GM21390 (cell line): ENCODE measurements around the gene DDR1.
A peak's percentile ranks its signal among the peaks of the same experiment; 100 is the strongest.

ENCODE experiments used
- ATAC-seq: cut with Tn5 transposase; IDR thresholded peaks from one replicate; pipeline ENCODE4 v1.9.1; 2021; ENCODE audit not compliant: unreplicated experiment

The DDR1 gene

DNA sequence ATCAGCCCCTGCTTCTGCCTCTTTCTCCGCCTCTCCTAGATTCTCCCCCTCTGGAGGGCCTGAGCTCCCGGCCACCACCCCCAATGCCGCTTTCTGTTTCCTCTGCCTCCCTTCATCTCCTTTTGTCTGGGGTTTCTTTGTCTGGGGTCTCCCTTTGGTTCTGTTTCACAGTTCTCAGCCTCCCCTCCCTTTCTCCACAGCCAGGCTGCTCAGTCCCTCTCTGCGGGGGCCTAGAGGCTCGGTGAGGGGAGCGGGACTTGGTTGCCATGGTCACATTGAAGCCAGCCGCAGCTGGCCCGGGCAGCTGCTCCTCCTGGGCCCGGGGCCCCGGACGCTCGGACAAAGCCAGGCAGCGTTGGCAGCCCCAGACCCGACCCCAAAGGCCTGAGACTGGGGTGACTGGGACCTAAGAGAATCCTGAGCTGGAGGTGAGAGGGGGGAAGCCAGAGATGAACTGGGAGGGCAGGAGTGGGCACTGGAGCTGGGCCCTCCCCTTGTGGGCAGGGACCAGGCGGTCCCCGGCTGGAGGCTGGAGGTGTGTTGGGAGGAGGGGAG, 3.5 kb upstream of the DDR1 start:
- ATAC-seq, result no peak

DNA sequence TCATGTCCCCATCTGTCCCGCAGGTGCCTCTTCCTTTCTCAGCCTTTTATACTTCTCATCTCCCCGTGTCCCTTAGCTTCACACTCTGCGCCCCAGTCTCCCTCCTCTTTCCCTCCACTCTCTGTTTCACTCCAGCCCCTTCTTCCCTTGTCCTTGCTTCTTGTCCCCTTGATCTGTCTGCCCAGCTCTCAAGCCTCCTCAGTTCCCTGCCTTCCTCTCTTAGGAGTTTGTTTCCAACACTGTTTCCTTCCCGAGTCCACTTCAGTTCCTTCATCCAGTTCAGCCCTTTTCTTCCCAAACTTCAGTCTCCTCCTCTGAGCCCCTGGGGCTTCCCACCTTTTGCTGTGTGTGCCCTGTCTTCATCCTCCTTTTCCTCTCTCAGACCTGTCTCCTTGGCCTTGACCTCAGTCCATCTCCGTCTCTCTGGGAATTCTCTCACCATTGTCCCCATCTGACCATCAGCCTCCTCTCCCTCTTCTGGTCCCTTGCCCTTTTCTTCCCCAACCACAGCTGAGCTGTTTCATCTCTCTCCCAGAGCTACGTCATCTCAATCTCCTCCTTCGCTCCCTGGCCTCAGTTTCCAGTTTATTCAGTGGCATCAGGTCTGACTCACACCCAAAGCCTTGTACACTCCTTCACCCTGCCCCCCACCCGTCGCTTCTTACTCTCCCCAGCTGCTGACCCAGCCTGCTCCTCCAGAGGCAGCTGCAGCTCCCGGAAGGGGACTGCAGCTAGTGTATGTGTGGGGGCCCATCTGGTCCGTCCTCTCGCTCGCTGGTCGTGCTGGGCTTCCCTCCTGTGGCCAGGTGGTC, 2.7 kb upstream of the DDR1 start:
- no peak for ATAC-seq

DNA sequence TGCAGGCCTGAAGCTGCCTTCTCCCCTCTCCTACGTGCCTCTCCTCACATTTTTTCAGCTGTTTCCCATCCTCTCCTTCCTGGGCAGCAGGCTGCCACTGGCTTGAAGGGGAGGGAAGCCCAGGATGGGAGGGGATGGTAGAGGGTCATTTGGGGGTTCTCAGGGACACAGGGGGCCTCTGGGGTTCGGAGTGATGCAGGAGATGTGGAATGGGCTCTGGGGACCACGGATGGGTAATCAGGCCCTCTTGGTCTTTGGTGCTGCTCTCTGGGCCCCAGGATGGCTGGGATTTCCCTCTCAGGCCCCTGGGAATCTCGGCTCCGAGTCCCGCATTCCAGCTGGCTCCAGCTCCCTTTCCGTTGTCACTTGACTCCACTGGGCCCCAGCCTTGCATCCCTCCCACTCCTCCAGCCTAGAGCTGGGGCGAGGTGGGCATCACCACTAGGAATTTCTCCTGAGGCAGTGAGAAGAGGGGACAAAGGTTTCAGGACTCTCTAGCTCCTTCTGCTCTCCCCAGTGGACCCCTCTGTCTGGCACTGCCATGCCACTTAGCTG, 2.0 kb upstream of the DDR1 start:
- ATAC-seq, result no peak

DNA sequence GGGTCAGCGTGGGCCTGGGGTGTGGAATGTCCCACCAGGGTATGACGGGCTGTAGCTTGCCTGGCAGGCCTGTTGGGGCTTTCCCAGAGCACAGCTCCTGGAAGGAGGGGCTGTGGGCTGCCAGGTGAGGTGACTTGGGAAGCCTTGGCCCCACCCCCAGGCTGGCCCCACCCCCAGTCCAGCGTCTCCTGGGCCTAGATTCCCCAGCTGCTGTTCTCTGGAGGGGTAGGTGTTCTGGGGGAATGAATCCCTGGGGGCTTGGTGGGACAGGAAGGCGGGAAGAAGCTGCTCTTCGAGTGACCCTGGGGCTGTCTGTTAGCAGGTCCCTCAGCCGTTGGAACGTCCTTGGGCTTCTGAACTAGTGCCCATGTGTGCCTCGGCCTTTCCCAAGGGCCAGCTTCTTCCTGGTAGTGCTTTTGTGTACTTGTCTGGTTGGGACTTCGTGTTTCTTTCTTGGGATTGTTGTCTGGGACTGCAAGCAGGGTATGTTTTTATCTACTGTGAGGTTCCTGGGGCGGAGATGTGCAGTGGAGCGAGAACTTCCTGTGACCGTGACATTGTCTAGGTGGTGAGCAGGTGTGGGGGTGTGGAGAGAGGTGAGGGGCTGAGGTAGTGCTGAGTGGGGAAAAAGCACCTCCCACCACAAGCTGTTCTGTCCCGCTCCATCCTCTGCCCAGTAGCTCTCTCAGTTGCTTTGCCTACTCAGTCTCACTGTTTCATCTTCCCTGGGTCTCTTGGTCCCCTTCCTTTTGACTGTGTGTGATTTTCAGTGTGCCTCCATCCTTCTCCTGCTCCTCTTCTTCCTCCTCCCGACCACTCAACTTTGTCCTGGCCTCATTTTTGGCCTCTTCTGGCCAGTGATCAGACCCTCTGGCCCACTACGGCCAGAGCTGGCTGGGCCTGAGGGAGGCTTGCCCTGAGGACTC, 1.3 kb upstream of the DDR1 start:
- no peak for ATAC-seq

DNA sequence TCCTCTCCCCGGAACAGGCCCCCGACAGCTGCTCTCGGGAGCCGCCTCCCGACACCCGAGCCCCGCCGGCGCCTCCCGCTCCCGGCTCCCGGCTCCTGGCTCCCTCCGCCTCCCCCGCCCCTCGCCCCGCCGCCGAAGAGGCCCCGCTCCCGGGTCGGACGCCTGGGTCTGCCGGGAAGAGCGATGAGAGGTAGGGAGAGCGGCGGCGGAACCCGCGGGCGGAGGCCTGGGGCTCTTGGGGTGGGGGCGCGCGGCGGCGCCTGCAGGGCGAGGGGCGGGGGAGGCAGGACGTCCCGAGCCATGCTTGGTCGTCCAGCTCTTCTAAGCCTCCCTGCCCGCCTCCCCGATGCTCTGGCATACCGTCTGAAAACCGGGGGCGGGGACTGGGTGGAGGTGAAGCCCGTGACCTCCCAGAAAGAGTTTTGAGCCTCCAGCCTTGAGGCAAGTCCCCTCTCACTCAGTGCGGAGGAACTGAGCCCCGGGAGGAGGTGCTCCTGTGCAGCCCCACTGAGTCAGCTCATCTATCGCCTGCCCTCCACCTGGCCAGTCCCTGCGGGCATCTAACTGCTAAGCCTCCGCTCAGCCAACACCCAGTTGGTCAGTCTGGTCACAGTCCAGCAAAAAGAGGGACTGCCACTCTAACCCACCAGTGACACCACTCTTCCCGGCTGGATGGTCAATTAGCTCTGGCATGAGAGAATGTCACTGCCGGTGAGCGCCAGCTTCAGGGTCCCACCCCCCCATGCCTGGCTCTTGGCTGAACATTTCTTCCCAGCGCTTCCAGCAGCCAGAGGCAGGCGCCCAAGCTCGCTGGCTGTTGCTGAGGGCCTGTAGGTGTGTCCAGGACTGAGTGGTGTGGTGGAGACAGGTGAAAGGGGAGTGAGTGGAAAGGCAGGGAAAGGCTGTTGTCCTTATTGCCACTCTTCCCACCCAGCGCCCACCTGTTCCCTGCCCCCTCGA, 482 bp downstream of the DDR1 start:
- ATAC-seq, result peak; percentile 32

DNA sequence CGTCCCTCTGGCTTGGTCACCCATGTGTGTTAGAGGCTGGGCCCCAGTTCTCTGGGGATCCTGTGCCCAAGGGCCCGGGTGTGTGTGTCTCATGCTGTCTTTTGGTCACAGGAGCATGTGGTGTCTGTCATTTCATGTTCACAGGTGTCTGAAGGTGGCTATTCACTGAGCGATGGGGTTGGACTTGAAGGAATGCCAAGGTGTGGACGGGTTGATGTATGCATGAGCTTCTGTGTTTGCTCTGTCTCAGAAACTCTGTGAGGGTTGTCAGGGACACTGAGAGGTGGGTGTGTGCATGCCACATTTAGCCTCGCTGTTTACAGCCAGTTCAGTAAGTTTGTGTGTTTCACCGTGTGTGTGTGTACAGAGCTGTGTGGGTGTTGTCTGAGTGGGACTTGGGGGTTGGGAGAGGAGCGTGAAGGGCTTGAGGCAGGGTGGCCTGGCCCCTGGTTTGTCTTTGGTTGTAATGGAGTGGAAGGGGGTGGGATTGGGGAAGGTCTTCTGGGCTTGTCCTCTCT, 1.2 kb downstream of the DDR1 start:
- ATAC-seq, result no peak

DNA sequence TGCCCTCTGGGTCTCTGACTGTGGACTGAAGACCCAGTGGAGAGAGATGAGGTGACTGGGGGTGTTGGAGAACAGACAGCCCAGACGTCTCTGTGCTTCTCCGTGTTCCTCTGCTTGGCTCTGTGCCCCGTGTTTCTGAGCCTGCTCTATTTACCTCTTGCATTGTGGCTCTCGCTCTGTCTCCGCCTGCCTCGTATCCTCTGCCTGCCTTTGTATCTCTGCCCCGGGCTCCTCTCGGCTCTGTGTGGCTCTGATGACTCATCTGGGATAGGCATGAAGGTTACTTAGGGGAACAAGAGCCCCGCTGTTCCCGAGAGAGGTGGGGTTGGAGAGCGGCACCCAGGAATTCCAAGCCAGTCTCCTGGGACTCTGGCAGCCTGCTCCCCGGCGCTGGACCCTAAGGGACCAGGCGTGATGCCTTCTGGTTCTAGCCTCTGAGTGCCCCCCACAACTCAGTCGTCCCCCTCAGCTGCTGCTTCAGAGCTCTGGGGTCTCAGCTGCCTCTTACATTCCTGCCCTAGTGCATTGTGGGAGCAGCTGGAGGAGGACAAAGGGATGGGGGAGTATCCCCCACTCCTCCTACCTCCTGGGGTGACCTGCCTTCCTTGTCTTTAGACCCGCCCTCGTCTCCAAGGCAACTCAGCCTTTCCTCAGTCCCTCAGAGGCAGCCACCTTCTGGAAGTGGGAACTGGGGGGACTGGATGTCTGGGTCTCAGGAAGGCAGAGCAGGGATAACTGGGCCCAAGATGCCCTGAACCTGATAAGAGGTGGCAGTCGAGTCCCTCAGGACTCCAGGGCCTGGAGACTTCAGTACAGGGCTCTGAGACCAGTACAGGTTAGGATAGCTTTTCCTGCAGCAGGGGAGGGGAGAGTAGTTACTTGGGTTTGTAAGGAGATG, 1.9 kb downstream of the DDR1 start:
- ATAC-seq, result no peak

DNA sequence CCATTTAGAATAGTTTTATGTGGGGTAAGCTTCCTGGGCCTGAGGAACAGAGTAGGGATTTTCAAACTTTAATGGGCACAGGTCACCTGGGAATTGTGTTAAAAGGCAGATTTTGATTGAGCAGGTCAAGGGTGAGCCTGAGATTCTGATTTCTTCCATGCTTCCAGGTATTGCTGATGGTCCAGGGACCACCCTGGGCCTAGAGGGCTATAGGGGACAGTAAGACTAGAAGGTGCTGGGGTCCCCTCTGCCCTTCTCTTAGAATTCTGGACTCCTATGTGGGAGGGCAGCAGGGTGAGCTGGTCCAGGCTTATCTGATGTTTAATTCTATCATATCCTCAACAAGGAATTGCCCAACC, 2.6 kb downstream of the DDR1 start:
- no peak for ATAC-seq

DNA sequence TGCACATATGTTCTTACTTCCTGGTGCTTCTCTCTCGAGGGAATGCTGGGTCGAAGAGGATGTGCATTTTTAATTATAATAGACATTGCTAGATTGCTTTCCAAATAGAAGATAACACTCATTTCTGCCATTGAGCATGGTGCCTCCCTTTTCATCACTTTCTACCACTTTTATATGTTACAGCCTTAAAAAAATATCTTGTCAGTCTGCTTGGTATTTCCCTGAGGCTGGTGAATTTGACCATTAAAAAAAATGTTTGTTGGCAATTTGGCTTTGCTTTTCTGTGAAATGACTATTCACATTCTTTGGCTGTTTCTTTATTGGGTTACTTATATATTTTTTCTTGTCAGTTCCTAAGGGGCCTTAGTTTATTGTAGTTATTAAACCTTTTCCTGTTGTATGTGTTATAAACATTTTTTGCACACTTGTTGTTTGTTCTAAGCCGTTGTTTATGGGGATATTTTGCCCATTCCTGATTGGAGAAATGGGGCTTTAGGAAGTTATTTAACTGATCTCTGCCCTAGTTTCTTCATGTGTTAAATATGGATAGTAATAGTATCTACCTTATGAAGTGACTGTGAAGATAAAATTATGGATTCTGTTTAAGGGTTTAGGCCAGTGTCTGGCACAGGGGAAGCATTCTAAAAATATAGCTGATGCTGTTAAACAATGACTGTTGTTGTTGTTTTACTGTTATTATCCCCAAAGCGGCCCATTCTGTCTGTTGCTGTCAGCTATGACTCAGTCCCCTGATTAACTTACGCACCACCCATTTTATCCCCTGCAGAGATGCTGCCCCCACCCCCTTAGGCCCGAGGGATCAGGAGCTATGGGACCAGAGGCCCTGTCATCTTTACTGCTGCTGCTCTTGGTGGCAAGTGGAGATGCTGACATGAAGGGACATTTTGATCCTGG, 3.8 kb downstream of the DDR1 start:
- no peak for ATAC-seq

DNA sequence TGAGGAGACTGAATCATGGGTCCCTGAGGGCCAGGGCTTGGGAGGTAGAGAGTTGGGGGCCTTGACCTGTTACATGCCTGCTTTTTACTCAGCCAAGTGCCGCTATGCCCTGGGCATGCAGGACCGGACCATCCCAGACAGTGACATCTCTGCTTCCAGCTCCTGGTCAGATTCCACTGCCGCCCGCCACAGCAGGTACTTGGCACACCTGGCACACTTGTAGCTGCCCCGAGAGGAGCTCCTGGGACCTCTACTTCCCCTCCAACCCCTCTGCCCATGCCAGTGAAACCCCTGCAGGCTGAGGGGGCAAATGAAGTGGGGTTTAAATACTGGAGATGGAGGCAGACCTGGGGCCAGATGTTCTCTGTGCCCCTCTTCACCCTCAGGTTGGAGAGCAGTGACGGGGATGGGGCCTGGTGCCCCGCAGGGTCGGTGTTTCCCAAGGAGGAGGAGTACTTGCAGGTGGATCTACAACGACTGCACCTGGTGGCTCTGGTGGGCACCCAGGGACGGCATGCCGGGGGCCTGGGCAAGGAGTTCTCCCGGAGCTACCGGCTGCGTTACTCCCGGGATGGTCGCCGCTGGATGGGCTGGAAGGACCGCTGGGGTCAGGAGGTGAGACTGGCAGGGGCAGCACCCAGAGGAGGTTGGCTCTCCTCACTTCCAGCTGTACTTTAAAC, 4.6 kb downstream of the DDR1 start:
- no peak for ATAC-seq

DNA sequence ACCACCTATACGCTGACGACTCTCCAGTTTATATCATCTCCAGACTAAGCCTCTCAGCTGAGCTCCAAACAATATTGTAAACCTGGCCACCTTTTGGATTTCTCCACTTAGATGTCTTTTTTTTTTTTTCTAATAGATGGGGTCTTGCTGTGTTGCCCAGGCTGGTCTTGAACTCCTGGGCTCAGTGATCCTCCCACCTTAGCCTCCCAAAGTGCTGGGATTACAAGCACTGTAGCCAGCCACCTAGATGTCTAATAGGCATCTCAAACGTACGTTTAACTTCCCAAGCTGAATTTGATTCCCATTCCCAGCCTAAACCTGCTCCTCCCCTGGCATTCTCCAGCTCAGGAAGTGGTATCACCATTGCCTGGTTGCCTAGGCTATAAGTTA, 5.2 kb downstream of the DDR1 start:
- no peak for ATAC-seq

DNA sequence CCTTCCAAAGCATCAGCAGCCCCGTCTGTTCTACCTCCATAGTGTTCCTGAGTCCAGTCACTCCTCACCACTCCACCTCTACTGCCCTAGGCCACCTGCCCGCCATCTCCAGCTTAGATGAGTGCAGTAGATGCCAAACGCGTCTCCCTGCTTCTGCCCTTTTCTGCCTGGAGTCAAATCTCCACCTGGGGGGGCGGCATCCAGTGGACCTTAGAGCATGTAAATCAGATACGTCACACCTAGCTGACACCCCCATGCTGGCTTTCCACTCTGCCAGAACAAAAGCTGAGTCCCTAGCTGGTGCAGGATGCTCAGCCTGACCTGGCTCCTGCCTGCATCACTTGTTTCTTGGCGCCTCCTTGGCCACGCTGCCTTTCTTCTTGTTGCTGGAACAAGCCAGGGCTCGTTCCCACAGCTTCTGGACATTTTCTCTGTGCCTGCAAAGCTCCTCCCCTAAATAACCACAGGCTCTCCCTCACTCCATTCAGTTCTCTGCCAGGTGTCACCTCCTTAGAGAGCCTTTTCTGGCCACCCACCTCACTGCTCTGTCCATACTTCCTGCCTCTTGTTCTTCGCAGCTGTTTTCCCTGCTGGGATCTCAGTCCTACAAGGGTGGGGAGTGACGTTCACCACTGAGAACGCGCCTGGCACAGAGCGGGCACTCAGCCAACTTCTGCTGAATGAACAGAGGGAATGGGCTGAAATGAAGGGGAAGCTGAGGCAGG, 5.8 kb downstream of the DDR1 start:
- no peak for ATAC-seq

DNA sequence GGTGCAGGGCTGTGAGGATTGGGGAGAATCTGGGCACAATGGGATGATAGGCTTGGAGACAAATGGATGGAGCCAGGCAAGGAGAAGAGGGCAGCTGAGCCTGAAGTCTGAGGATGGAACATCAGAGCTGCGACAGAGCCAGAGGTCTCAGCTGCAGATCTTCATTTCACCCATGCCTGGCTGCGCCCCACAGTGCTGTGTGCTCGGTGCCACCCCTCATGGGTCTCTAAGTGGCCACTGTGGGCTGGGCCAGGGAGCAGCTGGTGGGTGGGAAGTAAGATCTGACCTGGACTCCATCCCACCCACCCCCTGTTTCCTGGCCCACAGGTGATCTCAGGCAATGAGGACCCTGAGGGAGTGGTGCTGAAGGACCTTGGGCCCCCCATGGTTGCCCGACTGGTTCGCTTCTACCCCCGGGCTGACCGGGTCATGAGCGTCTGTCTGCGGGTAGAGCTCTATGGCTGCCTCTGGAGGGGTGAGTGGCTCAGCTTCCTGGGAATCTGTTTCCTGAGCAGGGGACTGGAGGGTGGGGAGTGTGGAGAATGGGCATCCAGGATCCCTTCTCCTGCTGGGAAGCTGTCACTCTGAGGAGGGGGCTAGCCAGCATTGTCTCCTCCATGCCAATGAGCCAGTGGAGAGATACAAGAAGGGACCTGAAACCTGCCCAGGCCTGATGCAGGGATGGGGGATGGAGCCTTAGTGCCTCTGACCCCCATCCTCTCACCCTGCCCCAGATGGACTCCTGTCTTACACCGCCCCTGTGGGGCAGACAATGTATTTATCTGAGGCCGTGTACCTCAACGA, 6.5 kb downstream of the DDR1 start:
- ATAC-seq, result no peak

DNA sequence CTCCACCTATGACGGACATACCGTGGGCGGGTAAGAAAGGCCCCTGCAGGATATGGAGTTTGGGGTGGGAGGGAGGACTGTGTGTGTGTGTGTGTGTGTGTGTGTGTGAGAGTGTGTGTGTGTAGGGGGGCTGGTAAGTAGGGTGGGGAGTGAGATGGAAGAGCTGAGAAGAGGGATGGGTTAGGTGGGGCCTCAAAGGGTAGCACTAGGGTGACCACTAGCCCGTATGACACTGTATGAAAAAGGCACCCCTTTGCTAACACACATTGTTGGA, 7.1 kb downstream of the DDR1 start:
- ATAC-seq, result no peak

DNA sequence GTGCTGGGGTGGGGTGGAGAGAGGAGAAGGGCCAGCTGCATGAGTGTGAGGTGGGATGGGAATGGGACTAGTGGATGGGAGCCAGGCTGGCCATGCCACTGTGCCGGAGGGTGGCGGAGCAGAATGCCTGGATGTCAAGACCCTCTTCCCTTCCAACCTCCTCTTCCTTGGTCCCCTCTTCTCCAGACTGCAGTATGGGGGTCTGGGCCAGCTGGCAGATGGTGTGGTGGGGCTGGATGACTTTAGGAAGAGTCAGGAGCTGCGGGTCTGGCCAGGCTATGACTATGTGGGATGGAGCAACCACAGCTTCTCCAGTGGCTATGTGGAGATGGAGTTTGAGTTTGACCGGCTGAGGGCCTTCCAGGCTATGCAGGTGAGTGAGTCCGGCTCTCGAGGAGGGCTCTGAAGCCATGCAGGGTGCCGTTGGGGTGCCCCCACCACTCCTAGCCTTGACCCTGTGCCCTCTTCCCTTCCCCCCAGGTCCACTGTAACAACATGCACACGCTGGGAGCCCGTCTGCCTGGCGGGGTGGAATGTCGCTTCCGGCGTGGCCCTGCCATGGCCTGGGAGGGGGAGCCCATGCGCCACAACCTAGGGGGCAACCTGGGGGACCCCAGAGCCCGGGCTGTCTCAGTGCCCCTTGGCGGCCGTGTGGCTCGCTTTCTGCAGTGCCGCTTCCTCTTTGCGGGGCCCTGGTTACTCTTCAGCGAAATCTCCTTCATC, 7.7 kb downstream of the DDR1 start:
- ATAC-seq, result no peak
